Measurements from ENCODE around the gene FAM149A. TPM values are rescaled to one million over a fixed set of nuclear protein-coding genes. Genes with fewer than 3 reads are reported as not detected.

The FAM149A gene
- total RNA-seq, 1 donor from 2014 or later: 13.9 TPM

DNA sequence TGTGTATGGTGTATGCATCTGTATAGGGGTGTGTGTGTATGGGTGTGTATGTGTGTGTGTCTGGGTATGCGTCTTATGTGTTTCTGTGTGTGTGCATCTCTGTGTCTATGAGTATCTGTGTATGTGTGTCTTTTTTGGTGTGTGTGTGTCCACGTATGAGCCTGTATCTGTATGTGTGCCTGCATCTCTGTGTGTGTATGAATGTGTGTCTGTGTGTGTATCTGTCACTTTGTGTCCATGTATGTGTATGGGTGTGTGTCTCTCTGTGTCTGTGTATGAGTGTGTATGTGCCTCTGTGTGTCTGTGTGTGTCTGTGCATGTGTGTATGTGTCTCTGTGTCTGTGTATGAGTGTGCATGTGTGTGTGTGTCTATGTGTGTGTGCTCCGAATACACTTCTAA lies 24.3 kb downstream of the FAM149A start:
- no peaks in the 10 kb centered on the region for H3K36me3 ChIP-seq
- H3K27ac ChIP-seq: no peak overlapping the region
- DNase-seq (ENCODE audit: low spot score in 2 of 2): no peak
- TF ChIP-seq, protein P1, sequence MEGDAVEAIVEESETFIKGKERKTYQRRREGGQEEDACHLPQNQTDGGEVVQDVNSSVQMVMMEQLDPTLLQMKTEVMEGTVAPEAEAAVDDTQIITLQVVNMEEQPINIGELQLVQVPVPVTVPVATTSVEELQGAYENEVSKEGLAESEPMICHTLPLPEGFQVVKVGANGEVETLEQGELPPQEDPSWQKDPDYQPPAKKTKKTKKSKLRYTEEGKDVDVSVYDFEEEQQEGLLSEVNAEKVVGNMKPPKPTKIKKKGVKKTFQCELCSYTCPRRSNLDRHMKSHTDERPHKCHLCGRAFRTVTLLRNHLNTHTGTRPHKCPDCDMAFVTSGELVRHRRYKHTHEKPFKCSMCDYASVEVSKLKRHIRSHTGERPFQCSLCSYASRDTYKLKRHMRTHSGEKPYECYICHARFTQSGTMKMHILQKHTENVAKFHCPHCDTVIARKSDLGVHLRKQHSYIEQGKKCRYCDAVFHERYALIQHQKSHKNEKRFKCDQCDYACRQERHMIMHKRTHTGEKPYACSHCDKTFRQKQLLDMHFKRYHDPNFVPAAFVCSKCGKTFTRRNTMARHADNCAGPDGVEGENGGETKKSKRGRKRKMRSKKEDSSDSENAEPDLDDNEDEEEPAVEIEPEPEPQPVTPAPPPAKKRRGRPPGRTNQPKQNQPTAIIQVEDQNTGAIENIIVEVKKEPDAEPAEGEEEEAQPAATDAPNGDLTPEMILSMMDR (IDR thresholded peaks at IDR 0.05): no peak
- no peaks in the 10 kb centered on the region for H3K27me3 ChIP-seq
- no peaks in the 10 kb centered on the region for H3K4me1 ChIP-seq
- intact Hi-C loops (cut with DNase I): no loop called here
- H3K4me3 ChIP-seq: no peak overlapping the region
- no peaks in the 10 kb centered on the region for H3K9me3 ChIP-seq

DNA sequence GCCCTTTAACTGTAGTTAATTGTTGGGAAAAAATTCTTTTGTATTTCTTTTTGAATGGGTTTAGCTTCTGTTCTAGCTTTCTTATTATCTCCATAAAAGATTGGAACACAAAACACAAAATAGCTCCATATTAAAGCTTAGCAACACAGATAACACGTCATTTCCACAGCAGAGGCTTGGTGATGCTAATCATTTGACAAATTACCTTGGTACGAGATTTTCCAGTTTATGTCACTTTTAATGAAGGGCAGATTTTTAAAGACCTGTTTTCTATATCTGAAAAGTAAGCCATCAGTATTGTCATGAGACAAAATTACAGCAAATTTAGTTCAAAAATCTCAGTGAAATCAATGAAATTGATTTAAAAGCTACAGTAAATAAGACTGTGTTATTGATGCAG lies 27.4 kb downstream of the FAM149A start:
- Histone ChIP-seq H3K9me3 (no peaks in the 10 kb centered on the region), H3K4me1 (no peaks in the 10 kb centered on the region), H3K27me3 (no peaks in the 10 kb centered on the region), H3K4me3 (no peak overlapping the region), H3K27ac (no peak overlapping the region), H3K36me3 (no peaks in the 10 kb centered on the region)
- intact Hi-C loops (cut with DNase I): loop anchor here (10.0 kb wide), 1 partner anchor 497 kb away; no protein-coding TSS in a partner anchor
- TF ChIP-seq, protein P1 (IDR thresholded peaks at IDR 0.05): no peak
- no peak for DNase-seq (ENCODE audit: low spot score in 2 of 2)

DNA sequence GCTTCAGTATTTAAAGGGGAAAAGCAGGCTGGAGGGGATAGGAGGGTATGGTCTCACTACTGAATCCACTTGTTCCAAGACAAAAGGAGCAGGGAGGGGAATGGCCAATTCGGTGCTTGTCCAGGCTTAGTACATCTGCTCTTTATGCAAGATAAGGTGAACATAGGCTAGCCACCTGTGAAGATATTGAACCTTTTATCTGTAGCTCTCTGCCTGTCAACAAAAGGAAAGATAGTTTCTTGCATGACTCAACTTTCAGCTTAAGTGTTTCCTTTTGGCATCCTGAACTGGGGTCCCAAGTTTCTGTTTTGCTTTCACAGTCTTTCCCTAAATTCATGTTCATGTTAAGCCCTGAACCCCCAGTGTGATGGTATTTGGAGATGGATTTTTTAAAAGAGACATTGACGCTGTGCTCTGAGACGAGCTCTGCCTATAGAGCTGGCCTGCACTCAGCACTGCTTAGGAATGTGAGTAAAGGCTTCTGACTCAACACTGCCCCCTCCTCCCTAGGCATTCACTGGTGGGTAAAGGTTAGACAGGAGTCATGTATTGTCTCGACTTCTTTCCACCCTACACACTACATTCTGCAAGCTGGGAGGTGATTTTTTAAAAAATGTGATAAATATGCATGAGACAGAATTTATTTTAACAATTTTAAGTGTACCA lies 28.2 kb downstream of the FAM149A start:
- H3K27me3 ChIP-seq: no peaks in the 10 kb centered on the region
- no peak overlapping the region for H3K4me3 ChIP-seq
- H3K9me3 ChIP-seq: no peaks in the 10 kb centered on the region
- TF ChIP-seq, protein P1 (IDR thresholded peaks at IDR 0.05): no peak
- no peak for DNase-seq (ENCODE audit: low spot score in 2 of 2)
- H3K4me1 ChIP-seq: no peaks in the 10 kb centered on the region
- H3K36me3 ChIP-seq: no peaks in the 10 kb centered on the region
- intact Hi-C loops (cut with DNase I): loop anchor here (10.0 kb wide), 1 partner anchor 498 kb away; no protein-coding TSS in a partner anchor
- H3K27ac ChIP-seq: no peak overlapping the region

DNA sequence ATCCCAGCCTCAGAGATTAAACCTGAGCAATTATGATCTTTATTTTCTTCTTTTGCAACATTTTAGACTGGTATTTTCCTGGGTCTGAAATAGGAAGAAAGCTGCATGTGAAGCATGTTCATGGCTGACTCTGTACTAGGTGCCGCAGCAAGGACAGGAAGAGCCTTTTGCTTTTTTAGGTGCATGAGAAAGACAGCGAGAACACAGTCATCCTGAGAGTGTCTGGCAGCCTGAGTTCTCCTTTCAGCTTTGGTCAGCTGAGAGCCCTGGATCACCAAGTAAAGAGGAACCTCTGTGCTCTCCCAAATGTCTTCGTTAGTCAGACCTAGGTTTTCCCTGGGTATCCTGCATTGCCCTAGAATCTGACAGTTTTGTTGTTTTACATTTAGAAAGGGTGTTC lies 29.8 kb downstream of the FAM149A start:
- intact Hi-C loops (cut with DNase I): loop anchor here (10.0 kb wide), 1 partner anchor 499 kb away; no protein-coding TSS in a partner anchor
- Histone ChIP-seq H3K27ac (no peak overlapping the region), H3K4me3 (no peak overlapping the region), H3K36me3 (no peaks in the 10 kb centered on the region), H3K27me3 (no peaks in the 10 kb centered on the region), H3K4me1 (no peaks in the 10 kb centered on the region), H3K9me3 (no peaks in the 10 kb centered on the region)
- TF ChIP-seq, protein P1 (IDR thresholded peaks at IDR 0.05): no peak
- no peak for DNase-seq (ENCODE audit: low spot score in 2 of 2)

DNA sequence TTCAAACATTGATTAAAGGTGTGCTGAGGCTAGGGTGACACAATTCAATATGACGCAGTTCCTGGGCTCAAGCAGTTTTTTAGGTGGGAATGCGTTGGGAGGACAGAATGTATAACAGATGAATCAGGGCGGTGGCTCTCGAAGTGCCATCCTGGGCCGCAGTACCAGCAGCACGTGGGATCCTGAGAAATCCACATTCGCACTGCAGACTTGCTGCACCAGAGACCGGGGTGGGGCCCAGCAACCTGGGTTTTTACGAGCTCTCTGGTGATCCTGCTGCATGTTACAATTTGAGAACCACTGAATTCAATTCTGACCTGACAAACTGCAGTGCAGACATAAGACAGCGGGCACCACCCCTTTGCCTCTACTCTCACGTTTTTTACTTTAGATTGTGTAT lies 30.4 kb downstream of the FAM149A start:
- Histone ChIP-seq H3K27me3 (no peaks in the 10 kb centered on the region), H3K4me1 (no peaks in the 10 kb centered on the region), H3K9me3 (no peaks in the 10 kb centered on the region), H3K27ac (no peak overlapping the region), H3K4me3 (no peak overlapping the region), H3K36me3 (no peaks in the 10 kb centered on the region)
- no peak for DNase-seq (ENCODE audit: low spot score in 2 of 2)
- intact Hi-C loops (cut with DNase I): loop anchor here (10.0 kb wide), 1 partner anchor 500 kb away; no protein-coding TSS in a partner anchor
- TF ChIP-seq, protein P1 (IDR thresholded peaks at IDR 0.05): no peak

Data from ascending aorta (tissue), 2 donors.